Stomach (tissue), 4 donors: ENCODE measurements around the gene CYP2A13.

Experiments used
- CTCF ChIP-seq, 7 experiments: fragments of 450-650 bp in 4 of 7; fragments of 200-600 bp in 3 of 7; sonication (generic) in 3 of 7; IDR thresholded peaks; one replicate each; pipeline ENCODE4 v1.5.1; 2016 to 2019; ENCODE audit warnings: antibody characterized with exemption in 7 of 7, control low read depth in 2 of 7, mild to moderate bottlenecking in 1 of 7
- EP300 ChIP-seq: sonication (generic); formaldehyde crosslinking; IDR thresholded peaks from one replicate; pipeline ENCODE4 v1.6.1; 2017; ENCODE audit warnings: antibody characterized with exemption
- POLR2A ChIP-seq, 4 donors: fragments of 450-650 bp; IDR thresholded peaks; one replicate each; pipeline ENCODE4 v1.6.1; 2016; ENCODE audit warnings: antibody characterized with exemption in 4 of 4, control low read depth in 2 of 4, mild to moderate bottlenecking in 1 of 4, moderate library complexity in 1 of 4
- POLR2AphosphoS5 ChIP-seq, 3 donors: sonication (generic); formaldehyde crosslinking; IDR thresholded peaks; one replicate each; pipeline ENCODE4 v1.6.1; 2016; ENCODE audit warnings: antibody characterized with exemption in 3 of 3

- TF ChIP-seq POLR2A (IDR thresholded peaks at IDR 0.05) (no peak), CTCF (IDR thresholded peaks at IDR 0.05) (no peak), EP300 (no peak), POLR2AphosphoS5 (IDR thresholded peaks at IDR 0.05) (no peak)
These were observed 1.7 kb downstream of the CYP2A13 start for GRCh38 chr19:41089959-41090358.
